Thoracic aorta endothelial cell (primary cell): ENCODE results near the gene SMTNL2. TPM values are rescaled to one million over a fixed set of nuclear protein-coding genes. Genes with fewer than 3 reads are reported as not detected.

ENCODE experiments used
- small RNA-seq: library from RNA; depleted of rRNA; stranded (forward); fragments of <200 nt; gene quantifications from one replicate; pipeline ENCODE3, GENCODE V24; 2012
- total RNA-seq: library from RNA; depleted of rRNA; stranded (reverse); fragments of >200 nt; gene quantifications from 2 replicates; pipeline ENCODE4 v1.2.3, GENCODE V29; 2012

Gene SMTNL2
- total RNA-seq: not detected in 2 replicates

GRCh38 chr17:4584101-4584916 lies at the start of gene SMTNL2:
Gene SMTNL2 (plus strand): TSS chr17:4584529. CDS start chr17:4584606, 77 bp downstream.

GRCh38 chr17:4554997-4555799 lies 29.1 kb upstream of the SMTNL2 start, which contains the start of gene MYBBP1A:
Gene MYBBP1A (minus strand): TSS chr17:4555384. CDS start chr17:4555324, 60 bp downstream.

GRCh38 chr17:4560421-4560820 lies 23.9 kb upstream of the SMTNL2 start, which contains the start of gene GGT6:
Gene GGT6 (minus strand): TSS chr17:4560577. CDS start chr17:4560521, 56 bp downstream.

GRCh38 chr17:4641297-4642195 lies 57.2 kb downstream of the SMTNL2 start, which contains the start of gene ALOX15:
Gene ALOX15 (minus strand): TSS chr17:4641678. CDS start chr17:4641651, 27 bp downstream.

Small RNA genes lying within 50 kb of the gene (small RNA-seq; reads per million reads assigned to genes)
- not detected for gene RNU6-955P

Other genes with a start within 250 kb of the SMTNL2 start
- gene UBE2G1, start 217.9 kb upstream of the SMTNL2 start, total RNA-seq: 68.4 and 85.1 TPM in 2 replicates
- 0.22 TPM in 1 of 2 replicates, not detected in the other for gene SPNS3, start 150.6 kb upstream of the SMTNL2 start, total RNA-seq
- 12.1 and 13.4 TPM in 2 replicates for gene SPNS2, start 85.6 kb upstream of the SMTNL2 start, total RNA-seq
- 65.3 and 83.6 TPM in 2 replicates for gene MYBBP1A, start 29.1 kb upstream of the SMTNL2 start, total RNA-seq
- gene GGT6, start 24.0 kb upstream of the SMTNL2 start, total RNA-seq: not detected in 2 replicates
- gene ALOX15, start 57.1 kb downstream of the SMTNL2 start, total RNA-seq: not detected in 2 replicates
- 23.3 and 40.8 TPM in 2 replicates for gene PELP1, start 119.6 kb downstream of the SMTNL2 start, total RNA-seq
- 18.4 and 20.7 TPM in 2 replicates for gene ARRB2, start 126.1 kb downstream of the SMTNL2 start, total RNA-seq
- 12.0 and 14.9 TPM in 2 replicates for gene MED11, start 146.9 kb downstream of the SMTNL2 start, total RNA-seq
- 0.27 TPM in 1 of 2 replicates, not detected in the other for gene ZMYND15, start 155.3 kb downstream of the SMTNL2 start, total RNA-seq
- gene CXCL16, start 155.4 kb downstream of the SMTNL2 start, total RNA-seq: 2.8 and 5.6 TPM in 2 replicates
- not detected in 2 replicates for gene TM4SF5, start 187.4 kb downstream of the SMTNL2 start, total RNA-seq
- gene VMO1, start 201.8 kb downstream of the SMTNL2 start, total RNA-seq: 0.57 and 0.93 TPM in 2 replicates
- gene GLTPD2, start 204.4 kb downstream of the SMTNL2 start, total RNA-seq: not detected in 2 replicates
- 140 and 154 TPM in 2 replicates for gene PSMB6, start 211.6 kb downstream of the SMTNL2 start, total RNA-seq
- gene PLD2, start 222.6 kb downstream of the SMTNL2 start, total RNA-seq: 27.9 and 28.6 TPM in 2 replicates
- gene MINK1, start 248.8 kb downstream of the SMTNL2 start, total RNA-seq: 41.5 and 49.9 TPM in 2 replicates